PC-9 (cell line): ENCODE measurements around the gene AKIRIN2. TPM values are rescaled to one million over a fixed set of nuclear protein-coding genes. Genes with fewer than 3 reads are reported as not detected.

Experiments
- BruUV-seq: library from RNA; stranded (reverse); fragments of 400-500 nt; replicated peaks from 2 replicates; lab custom pipeline; 2021; lab: Mats Ljungman, UMichigan
- CTCF ChIA-PET: fragments of 300-600 bp; sonication (Branson Sonifier 250); formaldehyde crosslinking; loops from one replicate; lab custom pipeline; 2022; ENCODE audit warnings: antibody characterized with exemption; lab: Charles Lee
- POLR2A ChIA-PET: fragments of 300-600 bp; sonication (Branson Sonifier 250); formaldehyde crosslinking; loops from one replicate; lab custom pipeline; 2022; ENCODE audit warnings: antibody characterized with exemption; ENCODE audit not compliant: unreplicated experiment; lab: Charles Lee
- DNase-seq, 2 experiments: peaks; one replicate each; pipeline versions ENCODE4 v3.0.0 to v3.0.0-alpha.2; 2015 to 2022; ENCODE audit warnings: mixed read lengths in 1 of 2
- H2AFZ ChIP-seq: fragments of 200-600 bp; sonication (generic); 2 replicates; pipeline ENCODE4 v1.8.1; 2017; ENCODE audit warnings: antibody characterized with exemption
- H3F3A ChIP-seq: fragments of 200-600 bp; sonication (generic); 2 replicates; pipeline ENCODE4 v1.8.1; 2017; ENCODE audit warnings: antibody characterized with exemption, mild to moderate bottlenecking, low read depth; ENCODE audit not compliant: insufficient read depth
- H3K27ac ChIP-seq: fragments of 200-600 bp; sonication (generic); 2 replicates; pipeline ENCODE4 v1.6.1; 2016; ENCODE audit warnings: mixed run types
- H3K27me3 ChIP-seq: fragments of 200-600 bp; sonication (generic); 2 replicates; pipeline ENCODE4 v1.6.1; 2016; ENCODE audit warnings: low read depth, mixed run types; ENCODE audit not compliant: insufficient read depth
- H3K36me3 ChIP-seq: fragments of 200-600 bp; sonication (generic); 2 replicates; pipeline ENCODE4 v1.6.1; 2016; ENCODE audit warnings: low read depth, mixed run types
- H3K4me1 ChIP-seq: fragments of 200-600 bp; sonication (generic); replicated peaks from 2 replicates; pipeline ENCODE4 v1.6.1; 2016; ENCODE audit warnings: mixed run types; ENCODE audit not compliant: insufficient read depth
- H3K4me2 ChIP-seq: fragments of 200-600 bp; sonication (generic); 2 replicates; pipeline ENCODE4 v1.6.1; 2017; ENCODE audit warnings: mixed run types
- H3K4me3 ChIP-seq: fragments of 200-600 bp; sonication (generic); 2 replicates; pipeline ENCODE4 v1.6.1; 2016; ENCODE audit warnings: mixed run types
- H3K79me2 ChIP-seq: fragments of 200-600 bp; sonication (generic); 2 replicates; pipeline ENCODE4 v1.6.1; 2017; ENCODE audit warnings: low read depth, mixed run types
- H3K9me2 ChIP-seq: fragments of 200-600 bp; sonication (generic); 2 replicates; pipeline ENCODE4 v1.8.1; 2017; ENCODE audit warnings: mild to moderate bottlenecking; ENCODE audit not compliant: insufficient read depth
- H3K9me3 ChIP-seq: fragments of 200-600 bp; sonication (generic); 2 replicates; pipeline ENCODE4 v1.8.1; 2016; ENCODE audit warnings: low read depth; ENCODE audit not compliant: insufficient read depth
- H4K20me1 ChIP-seq: fragments of 200-600 bp; sonication (generic); 2 replicates; pipeline ENCODE4 v1.8.1; 2017; ENCODE audit not compliant: insufficient read depth
- EZH2 ChIP-seq: fragments of 200-600 bp; sonication (generic); IDR thresholded peaks from 2 replicates; pipeline ENCODE4 v1.8.0; 2017; ENCODE audit warnings: antibody characterized with exemption, low read depth
- intact Hi-C: fragments of 100-400 bp; cut with micrococcal nuclease; formaldehyde crosslinking; loops from one replicate; pipeline ENCODE4 v1.10.0; 2022; ENCODE audit not compliant: unreplicated experiment
- total RNA-seq: library from RNA; stranded (reverse); gene quantifications from 2 replicates; pipeline ENCODE4 v1.2.3, GENCODE V29; 2021
- TF ChIP-seq, protein P1 (sequence below): fragments of 200-600 bp; sonication (generic); conservative IDR thresholded peaks from 2 replicates; pipeline ENCODE4 v1.6.1; 2017; ENCODE audit warnings: mixed run types, antibody characterized with exemption, mild to moderate bottlenecking, moderate library complexity

AKIRIN2 gene
- total RNA-seq, 1 experiment from 2014 or later: 48.3 TPM

- H3K27me3 ChIP-seq: no peaks in the 10 kb centered on the region
- no peaks in the 10 kb centered on the region for H3K79me2 ChIP-seq
- H3K4me2 ChIP-seq: no peak overlapping the region
- no peaks in the 10 kb centered on the region for H3K9me2 ChIP-seq
- H3K4me1 ChIP-seq: no peaks in the 10 kb centered on the region
- CTCF ChIA-PET: no interaction called here
- no peaks in the 10 kb centered on the region for H4K20me1 ChIP-seq
- no peak overlapping the region for H2AFZ ChIP-seq
- no peaks in the 10 kb centered on the region for H3F3A ChIP-seq
- no peak for DNase-seq
- no peaks in the 10 kb centered on the region for H3K36me3 ChIP-seq
- intact Hi-C loops: no loop called here
- H3K27ac ChIP-seq: no peak overlapping the region
- POLR2A ChIA-PET: no interaction called here
- H3K4me3 ChIP-seq: no peak overlapping the region
- no peaks in the 10 kb centered on the region for H3K9me3 ChIP-seq
- no peak for TF ChIP-seq EZH2
- TF ChIP-seq, protein P1, sequence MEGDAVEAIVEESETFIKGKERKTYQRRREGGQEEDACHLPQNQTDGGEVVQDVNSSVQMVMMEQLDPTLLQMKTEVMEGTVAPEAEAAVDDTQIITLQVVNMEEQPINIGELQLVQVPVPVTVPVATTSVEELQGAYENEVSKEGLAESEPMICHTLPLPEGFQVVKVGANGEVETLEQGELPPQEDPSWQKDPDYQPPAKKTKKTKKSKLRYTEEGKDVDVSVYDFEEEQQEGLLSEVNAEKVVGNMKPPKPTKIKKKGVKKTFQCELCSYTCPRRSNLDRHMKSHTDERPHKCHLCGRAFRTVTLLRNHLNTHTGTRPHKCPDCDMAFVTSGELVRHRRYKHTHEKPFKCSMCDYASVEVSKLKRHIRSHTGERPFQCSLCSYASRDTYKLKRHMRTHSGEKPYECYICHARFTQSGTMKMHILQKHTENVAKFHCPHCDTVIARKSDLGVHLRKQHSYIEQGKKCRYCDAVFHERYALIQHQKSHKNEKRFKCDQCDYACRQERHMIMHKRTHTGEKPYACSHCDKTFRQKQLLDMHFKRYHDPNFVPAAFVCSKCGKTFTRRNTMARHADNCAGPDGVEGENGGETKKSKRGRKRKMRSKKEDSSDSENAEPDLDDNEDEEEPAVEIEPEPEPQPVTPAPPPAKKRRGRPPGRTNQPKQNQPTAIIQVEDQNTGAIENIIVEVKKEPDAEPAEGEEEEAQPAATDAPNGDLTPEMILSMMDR: no peak
- no TSS peak for BruUV-seq
These were observed 47.9 kb downstream of the AKIRIN2 start for GRCh38 chr6:87654122-87654521.

DNA sequence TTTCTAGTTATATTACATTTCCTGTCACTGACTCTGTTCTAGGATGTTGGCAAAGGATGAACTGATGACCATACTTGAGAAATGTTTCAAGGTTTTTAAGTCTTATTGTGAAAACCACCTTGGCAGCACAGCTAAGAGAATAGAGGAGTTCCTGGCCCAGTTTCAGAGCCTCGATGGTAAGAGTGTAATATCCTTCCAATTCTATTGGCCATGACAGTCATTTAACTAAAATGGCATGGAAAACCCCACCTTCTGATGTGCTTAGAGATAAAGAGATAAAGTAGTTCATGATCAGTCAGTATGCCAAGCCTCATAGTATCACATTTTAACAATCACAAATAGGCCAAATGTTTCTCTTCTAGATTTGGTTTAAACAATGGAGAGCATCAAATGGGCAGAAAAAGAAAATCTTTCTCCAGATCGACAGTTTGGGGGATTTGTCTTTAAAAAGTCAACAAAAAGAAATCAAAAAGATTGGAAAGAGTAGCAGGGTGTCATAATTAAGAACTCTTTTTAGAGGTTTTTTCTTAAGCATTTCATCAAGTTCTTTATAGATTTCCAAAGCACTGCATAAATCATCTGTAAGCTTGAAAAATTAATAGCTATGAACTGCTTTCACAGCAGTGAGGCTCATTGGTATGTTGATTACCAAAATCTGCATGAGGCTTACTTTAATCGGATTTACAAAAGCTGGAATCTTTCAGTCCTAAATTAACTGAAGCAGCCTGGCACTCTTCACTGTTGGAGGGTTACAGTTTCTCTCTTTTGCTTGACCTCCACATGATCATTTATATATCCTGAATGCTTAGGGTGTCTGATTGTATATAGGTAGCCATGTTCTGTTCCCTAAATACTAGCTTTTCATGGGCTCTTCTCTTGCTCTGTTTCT lies 48.7 kb downstream of the AKIRIN2 start:
- Histone ChIP-seq H3K36me3 (no peaks in the 10 kb centered on the region), H2AFZ (no peak overlapping the region), H3K9me3 (no peaks in the 10 kb centered on the region), H3K27me3 (no peaks in the 10 kb centered on the region), H3K79me2 (no peaks in the 10 kb centered on the region), H3K4me2 (no peak overlapping the region), H4K20me1 (no peaks in the 10 kb centered on the region), H3K4me1 (no peaks in the 10 kb centered on the region), H3K27ac (no peak overlapping the region), H3F3A (no peaks in the 10 kb centered on the region), H3K4me3 (no peak overlapping the region), H3K9me2 (no peaks in the 10 kb centered on the region)
- CTCF ChIA-PET: no interaction called here
- no peak for DNase-seq
- intact Hi-C loops: no loop called here
- POLR2A ChIA-PET: no interaction called here
- TF ChIP-seq, protein P1: no peak
- TF ChIP-seq EZH2: no peak
- no TSS peak for BruUV-seq

DNA sequence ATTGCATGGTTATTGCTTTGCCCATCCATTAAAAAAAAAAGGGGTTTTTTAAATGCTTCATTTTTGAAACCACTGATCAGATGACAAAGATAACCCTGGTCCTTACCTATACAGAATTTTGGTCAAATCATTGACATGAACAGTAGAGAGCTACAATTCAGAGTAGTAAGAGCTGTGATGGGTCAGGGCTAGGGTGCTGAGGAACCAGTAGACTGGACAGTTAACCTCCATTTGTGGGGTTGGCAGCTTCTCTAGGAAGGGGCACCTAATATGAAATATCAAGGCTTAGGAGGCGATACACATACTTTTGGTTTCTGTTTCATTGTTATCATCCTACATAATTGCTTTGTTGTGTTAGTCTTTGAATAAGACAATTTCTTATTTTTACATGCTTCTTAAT lies 57.0 kb downstream of the AKIRIN2 start:
- H3K9me3 ChIP-seq: no peaks in the 10 kb centered on the region
- no peak overlapping the region for H2AFZ ChIP-seq
- H3K36me3 ChIP-seq: no peaks in the 10 kb centered on the region
- no peak overlapping the region for H3K4me2 ChIP-seq
- ChIA-PET POLR2A (interaction anchor here (0.7 kb wide), 1 partner anchor 474 kb away, joined by 3 read pairs; no protein-coding TSS in a partner anchor), CTCF (interaction anchor here (0.6 kb wide), 1 partner anchor 251 kb away, joined by 6 read pairs; no protein-coding TSS in a partner anchor)
- DNase-seq: no peak
- BruUV-seq: no TSS peak
- intact Hi-C loops: no loop called here
- TF ChIP-seq, protein P1: no peak
- TF ChIP-seq EZH2: no peak
- H3K4me3 ChIP-seq: no peak overlapping the region
- no peaks in the 10 kb centered on the region for H3K27me3 ChIP-seq
- H3K27ac ChIP-seq: no peak overlapping the region
- H3F3A ChIP-seq: no peaks in the 10 kb centered on the region
- H3K79me2 ChIP-seq: no peaks in the 10 kb centered on the region
- H4K20me1 ChIP-seq: no peaks in the 10 kb centered on the region
- no peaks in the 10 kb centered on the region for H3K4me1 ChIP-seq
- H3K9me2 ChIP-seq: no peaks in the 10 kb centered on the region
